Measurements from ENCODE around the gene KHDC3L. TPM values are rescaled to one million over a fixed set of nuclear protein-coding genes. Genes with fewer than 3 reads are reported as not detected.

KHDC3L gene
- total and polyA plus RNA-seq, 2 of the 8 experiments (the other 6 are each of a cell fraction or from before 2014, with no cell fraction given) = 0.11 TPM; not detected in 1

DNA sequence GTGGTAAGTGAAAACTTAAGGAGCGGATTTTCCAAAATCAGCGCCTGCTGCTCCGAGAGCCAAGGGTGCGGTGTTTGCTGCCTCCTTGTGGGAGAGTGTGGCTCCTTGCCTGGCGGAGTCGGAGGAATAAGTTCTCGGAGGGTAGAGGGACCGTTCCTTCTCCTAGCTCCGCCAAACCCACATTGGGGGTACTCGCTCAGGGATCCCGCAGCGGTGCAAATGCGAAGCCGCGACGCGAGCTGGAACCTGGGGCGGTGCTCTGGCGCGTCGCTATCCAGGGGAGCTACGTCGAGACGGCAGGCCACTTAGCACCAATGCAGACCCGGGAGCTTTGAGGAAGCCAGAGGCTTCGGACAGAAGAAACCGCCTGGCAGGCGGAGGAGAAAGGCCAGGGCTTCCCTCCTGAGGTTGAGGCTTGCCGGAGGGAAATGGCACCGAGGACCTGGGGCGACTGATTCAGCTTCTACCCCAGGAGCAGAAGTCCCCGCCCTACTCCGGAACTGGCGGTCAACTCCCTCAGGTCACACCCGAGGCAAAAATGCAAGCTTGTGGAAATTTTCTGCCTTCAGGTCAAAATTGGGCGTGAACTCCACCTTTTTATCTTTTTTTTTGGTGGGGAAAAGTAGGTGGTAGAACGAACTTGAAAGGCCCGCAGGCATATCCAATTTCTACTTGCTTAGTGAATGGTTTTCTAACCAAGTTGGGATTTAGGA lies 26.5 kb downstream of the KHDC3L start (continued):
- TF ChIP-seq ASH2L (IDR thresholded peaks at IDR 0.05; ENCODE audit: low read length) (peak; percentile 80), CTCF (IDR thresholded peaks at IDR 0.05; ENCODE audit: control extremely low read depth in 1 of 3, insufficient read depth in 1 of 3, low read depth in 1 of 3, low read length in 3 of 3) (peak; percentile 89 to 94 (median 90)), KDM4A (IDR thresholded peaks at IDR 0.05; ENCODE audit: low read depth, low read length, severe bottlenecking) (peak; percentile 53), SIRT6 (IDR thresholded peaks at IDR 0.05; ENCODE audit: low read length) (no peak), PHF8 (conservative IDR thresholded peaks at IDR 0.05; ENCODE audit: low read depth, low read length) (peak; percentile 54), CHD2 (IDR thresholded peaks at IDR 0.05; ENCODE audit: low read length) (no peak), ZNF274 (IDR thresholded peaks at IDR 0.05; ENCODE audit: borderline replicate concordance, extremely low read depth, low read length) (no peak), TAF1 (IDR thresholded peaks at IDR 0.05; ENCODE audit: low read depth, low read length) (peak; percentile 78), EP300 (IDR thresholded peaks at IDR 0.05; ENCODE audit: borderline replicate concordance in 1 of 2, low read depth in 2 of 2, low read length in 2 of 2) (no peak), SRF (IDR thresholded peaks at IDR 0.05; ENCODE audit: low read depth, low read length) (no peak), TCF12 (IDR thresholded peaks at IDR 0.05; ENCODE audit: low read depth, low read length) (0 out of 2 replicates have a peak, but pooled peaks have one; percentile 16), MAX (IDR thresholded peaks at IDR 0.05) (peak; percentile 46; the same call in 1 of the 2 replicates), CTBP2 (IDR thresholded peaks at IDR 0.05; ENCODE audit: borderline replicate concordance, insufficient read depth, insufficient read length, low read length) (peak; percentile 52), NANOG (IDR thresholded peaks at IDR 0.05; ENCODE audit: insufficient read depth, low read depth, low read length, poor library complexity, severe bottlenecking) (no peak), RAD21 (IDR thresholded peaks at IDR 0.05 in 1 of 2, conservative IDR thresholded peaks at IDR 0.05 in 1 of 2; ENCODE audit: low read depth in 2 of 2, low read length in 2 of 2) (peak; percentile 94), SAP30 (IDR thresholded peaks at IDR 0.05; ENCODE audit: insufficient read depth, insufficient replicate concordance, low read length) (no peak), CHD1 (IDR thresholded peaks at IDR 0.05; ENCODE audit: low read depth, low read length) (no peak), CREB1 (IDR thresholded peaks at IDR 0.05) (peak; percentile 80), RFX5 (IDR thresholded peaks at IDR 0.05; ENCODE audit: borderline replicate concordance, low read depth, low read length) (no peak), POLR2A (IDR thresholded peaks at IDR 0.05; ENCODE audit: control extremely low read depth in 1 of 2, low read depth in 2 of 2, low read length in 2 of 2) (peak in 1 of 2 experiments; percentile 74; a peak in 1 of 3 replicates), JUND (IDR thresholded peaks at IDR 0.05; ENCODE audit: low read length) (peak; percentile 52; the same call in 1 of the 2 replicates), TBP (IDR thresholded peaks at IDR 0.05; ENCODE audit: low read depth, low read length) (peak; percentile 75)

Measured in H1 (cell line).